ENCODE results near the gene TTYH3.

Gene TTYH3

DNA sequence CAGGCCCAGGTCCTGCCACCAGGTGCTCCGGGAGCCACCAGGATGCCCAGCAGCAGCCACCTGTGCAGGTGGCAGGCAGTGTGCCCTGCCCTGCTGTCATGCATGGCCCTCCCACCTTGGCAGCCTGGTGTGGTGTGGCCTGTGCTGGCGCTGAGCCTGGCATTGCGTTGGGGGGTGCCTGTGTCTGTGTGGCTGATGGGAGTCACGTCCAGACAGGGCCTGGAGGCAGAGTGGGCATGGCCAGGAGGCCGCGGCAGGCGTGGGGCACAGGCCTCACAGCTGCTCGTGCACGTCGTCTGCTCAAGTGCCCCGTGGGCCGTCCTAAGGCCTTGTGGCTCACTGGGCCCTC, 8.7 kb downstream of the TTYH3 start:
- Histone ChIP-seq H3K79me1 (ENCODE audit: low read length) (peaks cover 11% of the 10 kb centered on the region), H3K27me3 (ENCODE audit: insufficient read depth, low read length) (no peaks in the 10 kb centered on the region), H3K4me2 (ENCODE audit: low read length) (no peak overlapping the region), H2BK12ac (ENCODE audit: low read length) (no peak overlapping the region), H3K18ac (ENCODE audit: low read length) (peak overlapping the region; percentile 43), H3K14ac (ENCODE audit: low read length) (peak overlapping the region; percentile 1), H3K23ac (ENCODE audit: low read length) (no peak overlapping the region), H3K4me1 (ENCODE audit: control insufficient read depth in 1 of 2, insufficient read depth in 2 of 2, low read length in 2 of 2) (peaks cover 47 to 48% of the 10 kb centered on the region in 2 experiments), H4K12ac (ENCODE audit: low read depth, low read length) (no peak overlapping the region), H3K9me3 (ENCODE audit: insufficient read depth, low read depth, low read length) (no peaks in the 10 kb centered on the region), H4K8ac (ENCODE audit: low read depth, low read length) (no peak overlapping the region), H3K27ac (ENCODE audit: low read depth, low read length) (no peak overlapping the region), H2BK120ac (ENCODE audit: insufficient read depth, low read length, poor library complexity) (no peak overlapping the region), H3K4ac (ENCODE audit: low read depth, low read length) (no peak overlapping the region), H2AFZ (ENCODE audit: insufficient read depth, low read length, poor library complexity) (no peak overlapping the region), H4K91ac (ENCODE audit: low read depth, low read length) (no peak overlapping the region), H2AK5ac (ENCODE audit: low read length) (no peak overlapping the region), H3K9ac (ENCODE audit: low read length) (no peak overlapping the region), H3K79me2 (ENCODE audit: control insufficient read depth, insufficient read depth, low read length, poor library complexity) (peaks cover 20% of the 10 kb centered on the region), H2BK5ac (ENCODE audit: low read depth, low read length, poor library complexity) (no peak overlapping the region), H3K36me3 (ENCODE audit: control insufficient read depth in 1 of 2, insufficient read depth in 2 of 2, low read length in 2 of 2) (peaks cover 30 to 32% of the 10 kb centered on the region in 2 experiments), H3K4me3 (ENCODE audit: low read depth, low read length) (no peak overlapping the region)
- WGBS (ENCODE audit: extremely low coverage, insufficient coverage, insufficient read length), result no CpG with 5 or more reads among the region's 12 CpGs
- DNase-seq, result no peak

DNA sequence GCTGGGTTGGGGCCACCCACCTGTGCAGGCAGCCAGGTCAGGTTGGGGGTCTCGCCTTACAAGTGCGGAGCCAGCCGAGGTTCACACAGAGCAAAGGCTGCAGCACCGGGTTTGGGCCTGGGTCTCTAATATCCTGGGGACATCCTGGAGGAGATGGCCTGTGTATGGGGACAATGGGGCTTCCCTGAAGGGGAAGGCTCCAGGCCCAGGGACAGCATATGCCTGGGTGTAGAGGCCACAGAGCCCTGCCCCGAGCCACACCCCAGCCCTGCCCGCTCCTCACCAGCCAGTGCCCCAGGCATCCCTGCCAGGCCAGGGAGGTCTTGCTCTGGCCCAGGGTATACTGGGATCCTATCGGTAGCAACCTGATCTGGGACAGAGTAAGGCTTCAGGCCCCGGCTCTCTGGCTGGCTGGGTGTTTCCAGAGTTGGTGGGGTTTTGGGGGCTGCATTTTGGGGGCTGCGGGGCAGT, 9.1 kb downstream of the TTYH3 start:
- peaks cover 26 to 31% of the 10 kb centered on the region in 2 experiments for H3K36me3 ChIP-seq (ENCODE audit: control insufficient read depth in 1 of 2, insufficient read depth in 2 of 2, low read length in 2 of 2)
- H3K79me2 ChIP-seq (ENCODE audit: control insufficient read depth, insufficient read depth, low read length, poor library complexity), result peaks cover 17% of the 10 kb centered on the region
- no peak overlapping the region for H3K4me3 ChIP-seq (ENCODE audit: low read depth, low read length)
- H4K8ac ChIP-seq (ENCODE audit: low read depth, low read length), result peak overlapping the region; percentile 10
- H3K4me1 ChIP-seq (ENCODE audit: control insufficient read depth in 1 of 2, insufficient read depth in 2 of 2, low read length in 2 of 2), result peaks cover 50% of the 10 kb centered on the region in 2 experiments
- peak overlapping the region; percentile 10 for H4K12ac ChIP-seq (ENCODE audit: low read depth, low read length)
- peak overlapping the region; percentile 42 for H2AK5ac ChIP-seq (ENCODE audit: low read length)
- H3K27ac ChIP-seq (ENCODE audit: low read depth, low read length), result peak overlapping the region; percentile 94
- no peak overlapping the region for H3K9ac ChIP-seq (ENCODE audit: low read length)
- no peaks in the 10 kb centered on the region for H3K27me3 ChIP-seq (ENCODE audit: insufficient read depth, low read length)
- no peak overlapping the region for H2AFZ ChIP-seq (ENCODE audit: insufficient read depth, low read length, poor library complexity)
- H3K14ac ChIP-seq (ENCODE audit: low read length), result peak overlapping the region; percentile 1
- DNase-seq, result no peak
- peak overlapping the region; percentile 58 for H2BK12ac ChIP-seq (ENCODE audit: low read length)
- peak overlapping the region; percentile 43 for H3K18ac ChIP-seq (ENCODE audit: low read length)
- H4K91ac ChIP-seq (ENCODE audit: low read depth, low read length), result peak overlapping the region; percentile 82
- no peaks in the 10 kb centered on the region for H3K9me3 ChIP-seq (ENCODE audit: insufficient read depth, low read depth, low read length)
- no peak overlapping the region for H3K23ac ChIP-seq (ENCODE audit: low read length)
- peak overlapping the region; percentile 15 for H3K4ac ChIP-seq (ENCODE audit: low read depth, low read length)
- peak overlapping the region; percentile 56 for H3K4me2 ChIP-seq (ENCODE audit: low read length)
- peak overlapping the region; percentile 24 for H2BK5ac ChIP-seq (ENCODE audit: low read depth, low read length, poor library complexity)
- peaks cover 14% of the 10 kb centered on the region for H3K79me1 ChIP-seq (ENCODE audit: low read length)
- WGBS (ENCODE audit: extremely low coverage, insufficient coverage, insufficient read length), result no CpG with 5 or more reads among the region's 9 CpGs
- H2BK120ac ChIP-seq (ENCODE audit: insufficient read depth, low read length, poor library complexity), result peak overlapping the region; percentile 26

- peak overlapping the region; percentile 12 for H3K9ac ChIP-seq (ENCODE audit: low read length)
- H3K14ac ChIP-seq (ENCODE audit: low read length), result peak overlapping the region; percentile 83
- H4K12ac ChIP-seq (ENCODE audit: low read depth, low read length), result peak overlapping the region; percentile 56
- H3K4me3 ChIP-seq (ENCODE audit: low read depth, low read length), result no peak overlapping the region
- peaks cover 21 to 28% of the 10 kb centered on the region in 2 experiments for H3K36me3 ChIP-seq (ENCODE audit: control insufficient read depth in 1 of 2, insufficient read depth in 2 of 2, low read length in 2 of 2)
- H3K4me1 ChIP-seq (ENCODE audit: control insufficient read depth in 1 of 2, insufficient read depth in 2 of 2, low read length in 2 of 2), result peaks cover 49 to 53% of the 10 kb centered on the region in 2 experiments
- peak overlapping the region; percentile 56 for H2AFZ ChIP-seq (ENCODE audit: insufficient read depth, low read length, poor library complexity)
- H3K18ac ChIP-seq (ENCODE audit: low read length), result peak overlapping the region; percentile 94
- peak overlapping the region; percentile 83 for H2BK12ac ChIP-seq (ENCODE audit: low read length)
- H2BK5ac ChIP-seq (ENCODE audit: low read depth, low read length, poor library complexity), result peak overlapping the region; percentile 90
- H4K91ac ChIP-seq (ENCODE audit: low read depth, low read length), result peak overlapping the region; percentile 82
- H3K9me3 ChIP-seq (ENCODE audit: insufficient read depth, low read depth, low read length), result no peaks in the 10 kb centered on the region
- no peak overlapping the region for H3K23ac ChIP-seq (ENCODE audit: low read length)
- H3K4ac ChIP-seq (ENCODE audit: low read depth, low read length), result peak overlapping the region; percentile 86
- peak overlapping the region; percentile 94 for H3K27ac ChIP-seq (ENCODE audit: low read depth, low read length)
- no CpG with 5 or more reads among the region's 39 CpGs for WGBS (ENCODE audit: extremely low coverage, insufficient coverage, insufficient read length)
- H3K79me2 ChIP-seq (ENCODE audit: control insufficient read depth, insufficient read depth, low read length, poor library complexity), result peaks cover 11% of the 10 kb centered on the region
- H3K4me2 ChIP-seq (ENCODE audit: low read length), result peak overlapping the region; percentile 56
- H2BK120ac ChIP-seq (ENCODE audit: insufficient read depth, low read length, poor library complexity), result peak overlapping the region; percentile 60
- peaks cover 14% of the 10 kb centered on the region for H3K79me1 ChIP-seq (ENCODE audit: low read length)
- H3K27me3 ChIP-seq (ENCODE audit: insufficient read depth, low read length), result no peaks in the 10 kb centered on the region
- peak overlapping the region; percentile 96 for H2AK5ac ChIP-seq (ENCODE audit: low read length)
- DNase-seq, result peak; percentile 95 to 98
- peak overlapping the region; percentile 66 for H4K8ac ChIP-seq (ENCODE audit: low read depth, low read length)
These were observed 9.9 kb downstream of the TTYH3 start for GRCh38 chr7:2641406-2642393.

DNA sequence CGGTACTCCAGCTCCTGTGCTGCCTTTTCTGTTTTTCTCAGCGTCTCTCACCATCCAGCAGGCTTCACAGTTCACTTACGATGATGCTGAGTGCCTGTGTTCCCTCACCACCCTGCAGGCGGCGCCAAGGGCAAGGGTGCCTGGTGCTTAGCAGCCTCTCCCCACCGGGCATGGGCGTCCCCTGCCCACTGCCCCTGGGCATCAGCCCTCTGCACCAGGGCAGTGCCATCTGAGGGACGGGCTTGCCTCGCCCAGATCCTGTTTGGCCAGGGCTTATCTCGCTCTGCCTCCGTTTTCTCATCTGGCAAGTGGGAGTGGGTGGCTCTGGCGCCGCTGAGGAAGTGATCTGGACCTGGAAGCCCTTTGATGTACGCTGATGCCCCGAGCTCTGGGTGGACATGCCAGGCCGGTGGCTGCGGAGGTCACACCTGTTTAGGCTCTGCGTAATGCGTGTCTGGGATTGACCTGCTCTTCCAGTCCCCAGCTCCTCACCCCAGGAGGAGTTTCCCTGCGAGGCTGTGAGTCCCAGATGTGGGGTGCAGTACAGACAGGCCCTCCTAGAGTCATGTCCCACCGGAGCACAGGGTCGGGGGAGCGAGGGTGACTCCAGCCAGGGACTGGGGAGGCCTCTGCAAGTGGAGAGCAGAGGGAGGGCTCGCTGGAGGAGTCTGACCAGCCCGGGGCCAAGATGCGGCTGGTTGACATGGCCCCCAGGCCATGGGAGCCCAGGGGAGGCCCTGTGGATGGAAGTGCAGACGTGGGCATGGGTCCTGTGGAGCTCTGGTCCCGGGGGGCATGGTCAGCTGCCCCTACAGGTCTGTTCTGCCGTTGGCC, 11.8 kb downstream of the TTYH3 start:
- peaks cover 6% of the 10 kb centered on the region for H3K79me2 ChIP-seq (ENCODE audit: control insufficient read depth, insufficient read depth, low read length, poor library complexity)
- H3K27me3 ChIP-seq (ENCODE audit: insufficient read depth, low read length), result no peaks in the 10 kb centered on the region
- H3K14ac ChIP-seq (ENCODE audit: low read length), result no peak overlapping the region
- H3K27ac ChIP-seq (ENCODE audit: low read depth, low read length), result no peak overlapping the region
- H3K36me3 ChIP-seq (ENCODE audit: control insufficient read depth in 1 of 2, insufficient read depth in 2 of 2, low read length in 2 of 2), result peaks cover 38 to 42% of the 10 kb centered on the region in 2 experiments
- no peak overlapping the region for H3K4me3 ChIP-seq (ENCODE audit: low read depth, low read length)
- H3K9ac ChIP-seq (ENCODE audit: low read length), result no peak overlapping the region
- H2AK5ac ChIP-seq (ENCODE audit: low read length), result no peak overlapping the region
- no peak overlapping the region for H2BK12ac ChIP-seq (ENCODE audit: low read length)
- no peak overlapping the region for H3K23ac ChIP-seq (ENCODE audit: low read length)
- peak overlapping the region; percentile 9 for H2AFZ ChIP-seq (ENCODE audit: insufficient read depth, low read length, poor library complexity)
- peak overlapping the region; percentile 28 for H3K4ac ChIP-seq (ENCODE audit: low read depth, low read length)
- peaks cover 39 to 45% of the 10 kb centered on the region in 2 experiments for H3K4me1 ChIP-seq (ENCODE audit: control insufficient read depth in 1 of 2, insufficient read depth in 2 of 2, low read length in 2 of 2)
- no peak for DNase-seq
- WGBS (ENCODE audit: extremely low coverage, insufficient coverage, insufficient read length), result no CpG with 5 or more reads among the region's 29 CpGs
- no peaks in the 10 kb centered on the region for H3K9me3 ChIP-seq (ENCODE audit: insufficient read depth, low read depth, low read length)
- H4K8ac ChIP-seq (ENCODE audit: low read depth, low read length), result no peak overlapping the region
- H3K79me1 ChIP-seq (ENCODE audit: low read length), result peaks cover 14% of the 10 kb centered on the region
- peak overlapping the region; percentile 2 for H4K91ac ChIP-seq (ENCODE audit: low read depth, low read length)
- H2BK120ac ChIP-seq (ENCODE audit: insufficient read depth, low read length, poor library complexity), result no peak overlapping the region
- no peak overlapping the region for H4K12ac ChIP-seq (ENCODE audit: low read depth, low read length)
- peak overlapping the region; percentile 4 for H3K18ac ChIP-seq (ENCODE audit: low read length)
- no peak overlapping the region for H2BK5ac ChIP-seq (ENCODE audit: low read depth, low read length, poor library complexity)
- no peak overlapping the region for H3K4me2 ChIP-seq (ENCODE audit: low read length)
